ENCODE measurements around the gene DRC7. TPM values are rescaled to one million over a fixed set of nuclear protein-coding genes. Genes with fewer than 3 reads are reported as not detected.

DRC7 gene
- total RNA-seq, 1 experiment from 2014 or later, result 0.72 TPM

DNA sequence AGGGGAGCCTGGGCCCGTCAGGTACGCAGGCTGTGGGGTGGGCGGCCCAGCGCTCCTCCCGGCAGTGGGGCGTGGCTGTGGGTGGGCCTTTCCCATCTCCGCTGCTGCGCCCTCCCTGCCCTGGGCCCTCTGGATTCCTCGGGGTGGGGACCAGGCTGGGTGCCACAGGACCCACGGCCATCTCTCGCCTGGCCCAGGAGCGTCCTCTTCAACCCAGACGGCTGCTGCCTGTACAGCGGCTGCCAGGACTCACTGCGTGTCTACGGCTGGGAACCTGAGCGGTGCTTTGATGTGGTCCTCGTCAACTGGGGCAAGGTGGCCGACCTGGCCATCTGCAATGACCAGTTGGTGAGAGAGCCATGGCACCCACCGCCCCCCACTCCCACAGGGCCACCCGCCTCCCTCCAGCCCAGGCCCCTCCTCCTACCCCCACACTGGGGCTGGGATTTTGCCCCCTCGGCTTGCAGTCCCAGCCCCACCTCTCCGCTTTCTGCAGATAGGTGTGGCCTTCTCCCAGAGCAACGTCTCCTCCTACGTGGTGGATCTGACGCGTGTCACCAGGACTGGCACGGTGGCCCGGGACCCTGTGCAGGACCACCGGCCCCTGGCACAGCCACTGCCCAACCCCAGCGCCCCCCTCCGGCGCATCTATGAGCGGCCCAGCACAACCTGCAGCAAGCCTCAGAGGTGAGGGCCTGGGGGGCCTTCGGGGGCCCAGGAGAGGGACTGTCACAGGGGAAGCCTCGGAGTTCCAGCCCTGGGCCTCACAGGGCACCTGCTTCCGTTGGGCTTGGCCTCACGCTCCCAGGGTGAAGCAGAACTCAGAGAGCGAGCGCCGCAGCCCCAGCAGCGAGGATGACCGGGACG, 58.2 kb downstream of the DRC7 start:
- no peak overlapping the region for H3K14ac ChIP-seq (ENCODE audit: insufficient read depth, low read length)
- no peak overlapping the region for H3K9ac ChIP-seq (ENCODE audit: extremely low read depth, insufficient read length, low read length)
- no peaks in the 10 kb centered on the region for H3K27me3 ChIP-seq (ENCODE audit: insufficient read depth, low read length)
- Mint-ChIP-seq H3K36me3 (ENCODE audit: insufficient read depth in 1 of 3, low read depth in 3 of 3) (peaks cover 0 to 29% (median 20%) of the 10 kb centered on the region in 3 experiments; a peak in 5 of 7 replicates), H3K27ac (no peak overlapping the region), H3K9me3 (no peaks in the 10 kb centered on the region), H3K4me3 (no peak overlapping the region), H3K4me1 (no peaks in the 10 kb centered on the region), H3K27me3 (ENCODE audit: low read depth) (no peaks in the 10 kb centered on the region)
- H3K23me2 ChIP-seq (ENCODE audit: insufficient read length, low read depth, low read length, poor library complexity, severe bottlenecking), result no peaks in the 10 kb centered on the region
- H2BK5ac ChIP-seq (ENCODE audit: insufficient read length, low read length), result no peak overlapping the region
- no peak overlapping the region for H3K27ac ChIP-seq (ENCODE audit: insufficient read length, low read depth, low read length)
- TF ChIP-seq, protein P1, sequence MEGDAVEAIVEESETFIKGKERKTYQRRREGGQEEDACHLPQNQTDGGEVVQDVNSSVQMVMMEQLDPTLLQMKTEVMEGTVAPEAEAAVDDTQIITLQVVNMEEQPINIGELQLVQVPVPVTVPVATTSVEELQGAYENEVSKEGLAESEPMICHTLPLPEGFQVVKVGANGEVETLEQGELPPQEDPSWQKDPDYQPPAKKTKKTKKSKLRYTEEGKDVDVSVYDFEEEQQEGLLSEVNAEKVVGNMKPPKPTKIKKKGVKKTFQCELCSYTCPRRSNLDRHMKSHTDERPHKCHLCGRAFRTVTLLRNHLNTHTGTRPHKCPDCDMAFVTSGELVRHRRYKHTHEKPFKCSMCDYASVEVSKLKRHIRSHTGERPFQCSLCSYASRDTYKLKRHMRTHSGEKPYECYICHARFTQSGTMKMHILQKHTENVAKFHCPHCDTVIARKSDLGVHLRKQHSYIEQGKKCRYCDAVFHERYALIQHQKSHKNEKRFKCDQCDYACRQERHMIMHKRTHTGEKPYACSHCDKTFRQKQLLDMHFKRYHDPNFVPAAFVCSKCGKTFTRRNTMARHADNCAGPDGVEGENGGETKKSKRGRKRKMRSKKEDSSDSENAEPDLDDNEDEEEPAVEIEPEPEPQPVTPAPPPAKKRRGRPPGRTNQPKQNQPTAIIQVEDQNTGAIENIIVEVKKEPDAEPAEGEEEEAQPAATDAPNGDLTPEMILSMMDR (conservative IDR thresholded peaks at IDR 0.05), result no peak
- H2AK5ac ChIP-seq (ENCODE audit: insufficient read length, low read length), result no peak overlapping the region
- no peak overlapping the region for H3K56ac ChIP-seq (ENCODE audit: insufficient read length, low read depth, low read length)
- H2BK15ac ChIP-seq (ENCODE audit: low read depth, low read length), result no peak overlapping the region
- H2BK120ac ChIP-seq (ENCODE audit: low read depth, low read length, poor library complexity, severe bottlenecking), result no peak overlapping the region
- H3T11ph ChIP-seq (ENCODE audit: low read length), result no peak overlapping the region
- H3K4me1 ChIP-seq (ENCODE audit: insufficient read depth, low read length), result no peaks in the 10 kb centered on the region
- no peak overlapping the region for H2BK12ac ChIP-seq (ENCODE audit: insufficient read length, low read depth, low read length)
- no peak overlapping the region for H3K4me2 ChIP-seq (ENCODE audit: insufficient read depth, insufficient read length, low read length)
- H4K20me1 ChIP-seq (ENCODE audit: control insufficient read depth, insufficient read depth, insufficient read length), result no peaks in the 10 kb centered on the region
- H3K23ac ChIP-seq (ENCODE audit: insufficient read length, low read depth, low read length), result no peak overlapping the region
- no peak overlapping the region for H4K8ac ChIP-seq (replicated peaks; ENCODE audit: insufficient read length, low read depth, low read length)
- H3K79me2 ChIP-seq (ENCODE audit: insufficient read depth, low read length), result no peaks in the 10 kb centered on the region
- no peak overlapping the region for H3K18ac ChIP-seq (ENCODE audit: insufficient read length, low read depth, low read length)
- no peak overlapping the region for H3K4ac ChIP-seq (ENCODE audit: low read depth, low read length)
- H4K5ac ChIP-seq (ENCODE audit: insufficient read length, low read depth, low read length), result no peak overlapping the region
- no peak overlapping the region for H2BK20ac ChIP-seq (ENCODE audit: low read depth, low read length, poor library complexity, severe bottlenecking)
- no peak overlapping the region for H2AFZ ChIP-seq (ENCODE audit: low read length)
- no peak overlapping the region for H4K91ac ChIP-seq (ENCODE audit: insufficient read length, low read depth, low read length)
- no peaks in the 10 kb centered on the region for H3K79me1 ChIP-seq (ENCODE audit: insufficient read depth, low read depth, low read length, poor library complexity, severe bottlenecking)
- no peaks in the 10 kb centered on the region for H3K9me3 ChIP-seq (ENCODE audit: control insufficient read depth, low read depth, low read length)
- no CpG with 5 or more reads among the region's 44 CpGs for WGBS (ENCODE audit: extremely low coverage, insufficient read length, low lambda C conversion rate)
- no peak for DNase-seq
